ENCODE results near the gene NPFFR1.
"Not testable (repeated sequence)": the region's sequence is repeated elsewhere in the genome, so short reads cannot be mapped to it uniquely, and the experiment has no call there.

The NPFFR1 gene

GRCh38 chr10:70247360-70247759 lies 36.4 kb downstream of the NPFFR1 start:
- no peak for TF ChIP-seq CTCF (IDR thresholded peaks at IDR 0.05; ENCODE audit: borderline replicate concordance, insufficient read depth, low read depth, low read length)
- H3K4me3 ChIP-seq (ENCODE audit: low read depth, low read length): no peak overlapping the region

GRCh38 chr10:70241081-70241480 lies 42.7 kb downstream of the NPFFR1 start:
- TF ChIP-seq CTCF (IDR thresholded peaks at IDR 0.05; ENCODE audit: borderline replicate concordance, insufficient read depth, low read depth, low read length): no peak
- no peak overlapping the region for H3K4me3 ChIP-seq (ENCODE audit: low read depth, low read length)

GRCh38 chr10:70239986-70240385 lies 43.8 kb downstream of the NPFFR1 start:
- not testable (repeated sequence) for H3K4me3 ChIP-seq (ENCODE audit: low read depth, low read length)

GRCh38 chr10:70239077-70239976 lies 44.5 kb downstream of the NPFFR1 start:
- H3K4me3 ChIP-seq (ENCODE audit: low read depth, low read length): not testable (repeated sequence)

- not testable (repeated sequence) for H3K4me3 ChIP-seq (ENCODE audit: low read depth, low read length)
These were observed 45.8 kb downstream of the NPFFR1 start for GRCh38 chr10:70237958-70238536.

GRCh38 chr10:70234668-70235447 lies 48.9 kb downstream of the NPFFR1 start:
- H3K4me3 ChIP-seq (ENCODE audit: low read depth, low read length): no peak overlapping the region
- no peak for TF ChIP-seq CTCF (IDR thresholded peaks at IDR 0.05; ENCODE audit: borderline replicate concordance, insufficient read depth, low read depth, low read length)

- peak overlapping the region; percentile 54 for H3K4me3 ChIP-seq (ENCODE audit: low read depth, low read length)
- TF ChIP-seq CTCF (IDR thresholded peaks at IDR 0.05; ENCODE audit: borderline replicate concordance, insufficient read depth, low read depth, low read length): no peak
These were observed 49.9 kb downstream of the NPFFR1 start for GRCh38 chr10:70233939-70234300.

- peak; percentile 16; the same call in 1 of the 2 replicates for TF ChIP-seq CTCF (IDR thresholded peaks at IDR 0.05; ENCODE audit: borderline replicate concordance, insufficient read depth, low read depth, low read length)
- peak within 1 kb of the TSS; percentile 54 for H3K4me3 ChIP-seq (ENCODE audit: low read depth, low read length)
These were observed 50.5 kb downstream of the NPFFR1 start, which contains the start of gene PPA1 for GRCh38 chr10:70233109-70233938. TSS of gene PPA1 (minus strand) at chr10:70233429. CDS start at chr10:70233327, 102 bp downstream.

All from GM12875 (cell line).